Measurements from ENCODE around the gene PDILT. TPM values are rescaled to one million over a fixed set of nuclear protein-coding genes. Genes with fewer than 3 reads are reported as not detected.

PDILT gene
- total and polyA plus RNA-seq, 12 donors: not detected

DNA sequence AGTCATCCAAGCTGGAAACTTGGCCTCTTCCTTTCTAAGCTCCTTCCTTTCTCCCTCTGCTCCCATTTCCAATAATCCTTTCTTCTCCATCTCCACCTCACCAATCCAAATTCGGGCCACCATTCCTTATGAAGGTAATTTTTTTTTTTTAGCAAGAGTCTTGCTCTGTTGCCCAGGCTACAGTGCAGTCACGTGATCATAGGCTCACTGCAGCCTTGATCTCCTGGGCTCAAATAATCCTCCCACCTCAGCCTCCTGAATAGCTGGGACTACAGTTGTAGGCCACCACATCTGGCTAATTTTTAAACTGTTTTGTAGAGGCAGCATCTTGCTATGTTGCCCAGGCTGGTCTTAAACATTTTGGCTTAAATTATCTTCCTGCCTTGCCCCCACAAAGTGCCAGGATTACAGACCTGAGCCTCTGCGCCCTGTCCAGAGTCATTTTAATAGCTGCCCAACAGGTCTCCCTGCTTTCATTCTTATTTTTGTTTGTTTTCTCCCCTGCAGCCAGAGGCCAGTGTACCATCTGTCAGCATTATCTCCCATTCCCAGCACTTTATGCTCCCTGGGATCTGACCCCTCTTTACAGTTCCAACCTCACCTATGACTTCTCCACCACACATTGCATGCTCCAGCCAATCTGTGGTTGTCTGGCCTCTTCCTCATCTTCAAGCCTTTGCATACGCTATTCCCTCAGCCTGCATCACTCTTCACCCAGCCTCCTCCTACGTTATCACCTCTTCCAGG is 75.0 kb downstream of the PDILT start:
- H3K9me3 ChIP-seq (replicated peaks in 1 of 3): no peaks in the 10 kb centered on the region
- TF ChIP-seq POLR2A (IDR thresholded peaks at IDR 0.05): no peak
- TF ChIP-seq, protein P1, sequence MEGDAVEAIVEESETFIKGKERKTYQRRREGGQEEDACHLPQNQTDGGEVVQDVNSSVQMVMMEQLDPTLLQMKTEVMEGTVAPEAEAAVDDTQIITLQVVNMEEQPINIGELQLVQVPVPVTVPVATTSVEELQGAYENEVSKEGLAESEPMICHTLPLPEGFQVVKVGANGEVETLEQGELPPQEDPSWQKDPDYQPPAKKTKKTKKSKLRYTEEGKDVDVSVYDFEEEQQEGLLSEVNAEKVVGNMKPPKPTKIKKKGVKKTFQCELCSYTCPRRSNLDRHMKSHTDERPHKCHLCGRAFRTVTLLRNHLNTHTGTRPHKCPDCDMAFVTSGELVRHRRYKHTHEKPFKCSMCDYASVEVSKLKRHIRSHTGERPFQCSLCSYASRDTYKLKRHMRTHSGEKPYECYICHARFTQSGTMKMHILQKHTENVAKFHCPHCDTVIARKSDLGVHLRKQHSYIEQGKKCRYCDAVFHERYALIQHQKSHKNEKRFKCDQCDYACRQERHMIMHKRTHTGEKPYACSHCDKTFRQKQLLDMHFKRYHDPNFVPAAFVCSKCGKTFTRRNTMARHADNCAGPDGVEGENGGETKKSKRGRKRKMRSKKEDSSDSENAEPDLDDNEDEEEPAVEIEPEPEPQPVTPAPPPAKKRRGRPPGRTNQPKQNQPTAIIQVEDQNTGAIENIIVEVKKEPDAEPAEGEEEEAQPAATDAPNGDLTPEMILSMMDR (IDR thresholded peaks at IDR 0.05): no peak
- DNase-seq: no peak
- intact Hi-C loops (cut with DNase I): no loop called here
- H3K4me1 ChIP-seq (replicated peaks in 1 of 2): no peaks in the 10 kb centered on the region
- WGBS, 4 donors: 73 to 79% (median 75%) methylated on average over 5 of the region's 5 CpGs
- H3K4me3 ChIP-seq: no peak overlapping the region
- no peaks in the 10 kb centered on the region for H3K27me3 ChIP-seq
- H3K27ac ChIP-seq: no peak overlapping the region
- H3K36me3 ChIP-seq (replicated peaks in 1 of 2): no peaks in the 10 kb centered on the region

DNA sequence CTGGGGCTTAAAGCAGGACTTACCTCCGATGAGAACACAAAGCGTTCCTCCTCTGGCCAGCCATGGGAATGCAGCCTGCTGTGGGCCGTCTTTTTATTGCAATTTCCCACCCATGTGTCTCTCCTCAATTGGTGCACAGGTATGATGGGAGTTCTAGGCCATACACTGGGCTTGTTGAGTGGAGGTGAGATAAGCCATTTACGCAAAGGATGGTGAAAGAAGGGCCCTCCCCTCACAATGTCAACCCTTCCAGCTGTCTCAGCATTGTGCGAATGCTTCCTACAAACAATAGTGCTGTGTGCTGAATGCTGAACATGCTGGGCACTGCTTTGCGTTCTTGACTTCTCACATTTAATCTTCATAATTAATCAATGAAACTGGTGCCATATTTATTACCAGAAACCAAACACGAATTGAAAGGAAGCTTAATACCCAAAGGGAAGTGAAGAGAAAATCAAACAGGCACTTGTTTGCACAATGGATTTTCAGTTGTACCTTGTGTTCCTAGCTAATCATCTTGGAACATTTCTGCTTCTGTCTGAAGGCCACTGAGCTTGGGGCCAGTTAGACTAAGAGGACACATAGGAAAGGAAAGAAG is 77.0 kb downstream of the PDILT start, which contains the start of gene GP2:
GP2 (minus strand) TSS at position 70 of the 598 bp plus-strand sequence. CDS start 1,082 bp downstream, outside the sequence.
- 65 to 77% (median 71%) methylated on average over 7 of the region's 7 CpGs for WGBS, 4 donors
- intact Hi-C loops (cut with DNase I): no loop called here
- no peak for DNase-seq
- no peak within 1 kb of the TSS for H3K27ac ChIP-seq
- no peaks in the 10 kb centered on the region for H3K9me3 ChIP-seq (replicated peaks in 1 of 3)
- H3K4me3 ChIP-seq: no peak within 1 kb of the TSS
- H3K4me1 ChIP-seq (replicated peaks in 1 of 2): no peaks in the 10 kb centered on the region
- no peak for TF ChIP-seq POLR2A (IDR thresholded peaks at IDR 0.05)
- TF ChIP-seq, protein P1 (IDR thresholded peaks at IDR 0.05): no peak
- no peaks in the 10 kb centered on the region for H3K36me3 ChIP-seq (replicated peaks in 1 of 2)
- H3K27me3 ChIP-seq: no peaks in the 10 kb centered on the region

DNA sequence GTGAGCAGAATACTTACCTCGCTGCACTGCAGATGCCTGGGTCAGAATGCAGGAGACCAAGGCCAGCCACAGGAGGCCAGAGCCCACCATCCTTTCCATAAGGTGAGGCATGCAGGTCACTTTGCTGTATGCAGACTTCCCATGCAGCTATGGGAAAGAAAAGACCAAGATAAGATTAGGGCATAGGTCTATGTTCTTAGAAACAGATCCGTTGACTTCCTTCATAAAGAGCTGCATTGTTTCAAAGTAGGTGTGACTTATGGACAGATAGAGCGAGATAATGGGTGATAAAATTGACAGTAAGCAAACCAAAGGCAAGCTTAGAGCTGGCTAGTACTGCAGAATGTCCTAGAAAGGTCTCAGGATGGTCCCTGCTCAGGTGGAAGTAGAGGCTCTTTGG is 78.2 kb downstream of the PDILT start:
- intact Hi-C loops (cut with DNase I): no loop called here
- H3K27me3 ChIP-seq: no peaks in the 10 kb centered on the region
- 64 to 76% (median 70%) methylated on average over 3 of the region's 3 CpGs for WGBS, 4 donors
- H3K4me3 ChIP-seq: no peak overlapping the region
- DNase-seq: no peak
- no peak overlapping the region for H3K27ac ChIP-seq
- TF ChIP-seq, protein P1 (IDR thresholded peaks at IDR 0.05): no peak
- TF ChIP-seq POLR2A (IDR thresholded peaks at IDR 0.05): no peak
- H3K4me1 ChIP-seq (replicated peaks in 1 of 2): no peaks in the 10 kb centered on the region
- H3K9me3 ChIP-seq (replicated peaks in 1 of 3): no peaks in the 10 kb centered on the region
- H3K36me3 ChIP-seq (replicated peaks in 1 of 2): no peaks in the 10 kb centered on the region

DNA sequence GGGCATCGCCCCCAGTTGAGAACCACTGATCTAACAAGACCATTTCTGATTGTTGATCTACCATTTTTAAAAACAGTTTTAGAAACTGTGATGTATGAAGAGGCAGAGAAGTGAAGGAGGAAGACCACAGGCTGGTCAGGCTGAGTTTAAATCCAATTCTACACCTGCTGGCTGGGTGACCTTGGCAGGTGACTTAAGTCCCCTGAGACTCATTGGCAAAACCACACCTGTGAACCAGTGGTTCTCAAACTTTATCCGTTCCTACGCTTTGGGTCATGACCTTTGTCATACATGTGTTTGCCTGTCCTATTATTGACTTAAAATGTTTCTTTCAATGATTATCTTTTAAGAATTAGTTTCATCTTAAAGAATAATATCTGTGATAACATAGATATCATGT is 79.5 kb downstream of the PDILT start:
- H3K4me3 ChIP-seq: no peak overlapping the region
- WGBS, 4 donors: 55 to 88% (median 66%) methylated on average over 3 of the region's 3 CpGs
- intact Hi-C loops (cut with DNase I): no loop called here
- no peaks in the 10 kb centered on the region for H3K9me3 ChIP-seq (replicated peaks in 1 of 3)
- TF ChIP-seq POLR2A (IDR thresholded peaks at IDR 0.05): no peak
- TF ChIP-seq, protein P1 (IDR thresholded peaks at IDR 0.05): no peak
- no peaks in the 10 kb centered on the region for H3K27me3 ChIP-seq
- H3K27ac ChIP-seq: no peak overlapping the region
- no peaks in the 10 kb centered on the region for H3K4me1 ChIP-seq (replicated peaks in 1 of 2)
- no peaks in the 10 kb centered on the region for H3K36me3 ChIP-seq (replicated peaks in 1 of 2)
- DNase-seq: no peak

Data from adrenal gland (tissue), 12 donors.